H1 (cell line): Measurements from ENCODE around the gene ALKBH7. TPM values are rescaled to one million over a fixed set of nuclear protein-coding genes. Genes with fewer than 3 reads are reported as not detected.

ENCODE experiments used
- CEBPB ChIP-seq: IDR thresholded peaks from 2 replicates; pipeline ENCODE4 v1.6.1; 2012; ENCODE audit warnings: low read depth, low read length
- SRF ChIP-seq: IDR thresholded peaks from 2 replicates; pipeline ENCODE4 v1.6.1; 2011; ENCODE audit warnings: mild to moderate bottlenecking, low read depth, low read length, moderate library complexity
- TBP ChIP-seq: IDR thresholded peaks from 2 replicates; pipeline ENCODE4 v1.6.1; 2011; ENCODE audit warnings: low read depth, low read length, improper control_type of control experiment
- polyA plus RNA-seq, 7 experiments: library from polyadenylated mRNA; depleted of rRNA in 3 of 7; stranded (reverse) in 5 of 7; unstranded in 2 of 7; fragments of >200 nt in 5 of 7; fragments of 200-250 nt in 2 of 7; gene quantifications; 1 replicate in 5 of 7; 2 replicates in 1 of 7; 4 replicates in 1 of 7; pipeline versions ENCODE4 v1.2.1 to v1.2.3, GENCODE V29; 2011 to 2013; ENCODE audit warnings: missing spikeins in 2 of 7, mixed read lengths in 2 of 7
- total RNA-seq: library from RNA; stranded (reverse); fragmentation: NEBNext Ultra II Directional; extraction: Animal tissue kit (Norgen Biotek cat#: 25700); gene quantifications from 2 replicates; pipeline ENCODE4 v1.2.1, GENCODE V29; 2021

Gene ALKBH7
- total and polyA plus RNA-seq, 2 of the 8 experiments (the other 6 are each of a cell fraction or from before 2014, with no cell fraction given) = 66.3 to 100 TPM

DNA sequence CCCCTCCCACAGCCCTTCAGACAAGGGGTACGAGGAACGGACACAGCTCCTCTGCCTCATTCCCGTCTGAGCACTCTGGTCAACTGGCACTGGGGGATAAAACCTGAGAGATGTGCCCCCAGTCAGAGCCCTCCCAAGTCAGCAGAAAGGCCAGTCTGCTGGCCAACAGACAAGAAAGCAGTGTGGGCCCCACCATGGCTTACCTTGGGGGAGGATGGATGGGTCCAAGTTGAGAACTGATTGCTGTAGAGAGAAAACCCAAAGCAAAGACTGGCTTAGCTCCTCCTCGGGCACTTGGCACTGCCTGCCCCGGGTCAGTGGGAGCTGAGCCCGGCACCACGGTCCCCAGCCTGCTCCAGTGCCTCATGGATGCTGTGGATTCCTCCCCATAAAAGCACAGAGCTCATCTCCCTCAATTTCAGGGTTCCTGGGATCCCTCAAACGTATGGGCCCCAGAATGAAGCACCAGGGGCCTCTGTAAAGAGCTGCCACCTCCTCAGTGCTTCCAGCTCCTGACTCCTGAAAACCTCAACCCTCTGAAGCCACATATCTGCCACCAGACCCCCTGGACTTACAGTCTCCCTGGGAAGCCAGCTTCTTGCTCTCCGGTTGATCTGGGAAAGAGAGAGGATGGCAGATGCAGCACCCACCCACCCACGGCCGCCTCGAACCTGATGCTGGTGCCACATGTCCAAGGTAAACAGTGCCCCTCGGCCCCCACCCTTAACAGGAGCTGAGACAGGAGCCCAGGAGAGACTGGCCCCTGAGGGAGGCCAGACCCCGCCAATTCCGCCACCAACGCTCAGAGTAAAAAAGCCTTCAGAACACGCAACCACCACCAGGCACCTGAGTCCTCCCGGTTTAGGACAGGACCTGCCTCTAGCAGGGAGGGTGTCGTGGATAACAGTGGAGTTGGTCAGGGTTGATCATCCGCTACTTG lies 48.8 kb downstream of the ALKBH7 start (continued):
- TF ChIP-seq TBP (no peak), CEBPB (no peak), SRF (no peak)
